OCI-LY7 (cell line): ENCODE measurements around the gene LY86.

ENCODE experiments used
- CTCF ChIP-seq: fragments of 200-600 bp; sonication (generic); conservative IDR thresholded peaks from 2 replicates; pipeline ENCODE4 v1.5.1; 2014; ENCODE audit warnings: mild to moderate bottlenecking, antibody characterized with exemption, low read length, moderate library complexity, mixed read lengths
- EZH2phosphoT487 ChIP-seq: fragments of 200-600 bp; sonication (generic); IDR thresholded peaks from 2 replicates; pipeline ENCODE4 v1.6.1; 2018; ENCODE audit warnings: low read depth, borderline replicate concordance, mild to moderate bottlenecking, mixed run types, antibody characterized with exemption, low read length, moderate library complexity, mixed read lengths

GRCh38 chr6:6565069-6565468, 23.5 kb upstream of the LY86 start:
- TF ChIP-seq CTCF (no peak), EZH2phosphoT487 (no peak)
